ENCODE measurements around the gene FKRP.

Gene FKRP

DNA sequence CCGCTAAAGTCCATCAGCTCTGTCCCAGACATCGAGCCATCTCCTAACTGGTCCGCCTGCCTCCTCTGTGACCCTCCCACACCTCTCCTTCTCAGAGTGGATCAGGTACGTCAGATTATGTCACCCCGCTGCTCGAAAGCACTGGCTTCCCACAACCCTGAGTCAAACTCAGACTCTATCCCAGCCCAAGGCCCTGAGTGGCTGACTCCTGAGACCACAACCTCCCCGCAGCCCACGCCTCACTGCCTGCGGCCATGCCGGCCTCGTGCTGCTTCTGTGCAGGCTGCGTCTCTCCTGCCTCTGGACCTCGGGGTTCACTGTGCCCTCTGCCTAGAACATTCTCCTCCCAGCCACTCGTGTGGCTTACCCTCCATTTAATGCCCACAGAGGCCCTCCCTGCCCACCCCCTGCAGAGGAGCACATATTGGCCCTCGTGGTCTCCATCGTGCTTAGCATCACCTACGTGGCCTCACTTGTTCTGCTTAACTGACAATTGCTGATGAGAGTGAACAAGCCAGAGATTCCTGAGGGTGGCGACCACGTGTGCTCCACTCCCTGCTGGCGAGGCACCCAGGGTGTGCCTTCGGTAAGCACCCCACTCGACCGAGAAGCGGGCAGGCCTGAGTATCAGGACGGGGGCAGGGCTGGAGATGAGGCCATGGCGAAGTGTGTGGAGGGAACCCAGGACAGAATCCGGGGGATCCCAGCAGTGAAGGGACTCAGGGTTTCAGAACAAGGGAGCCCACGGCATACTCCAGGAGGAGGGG lies 13.5 kb upstream of the FKRP start:
- Histone ChIP-seq H3K27ac (ENCODE audit: low read depth, low read length) (no peak overlapping the region), H3K9me3 (ENCODE audit: control insufficient read depth, insufficient read depth, low read length) (no peaks in the 10 kb centered on the region), H4K20me1 (ENCODE audit: control insufficient read depth, insufficient read depth, low read depth, low read length) (peaks cover 10% of the 10 kb centered on the region; the same call in 1 of the 2 replicates), H3K4me1 (ENCODE audit: control insufficient read depth, low read length) (peaks cover 5% of the 10 kb centered on the region; the same call in 1 of the 2 replicates), H3K4me2 (ENCODE audit: low read length) (no peak overlapping the region), H3K4me3 (ENCODE audit: low read length) (no peak overlapping the region), H3F3A (ENCODE audit: control insufficient read depth, insufficient read depth) (no peaks in the 10 kb centered on the region), H3K27me3 (ENCODE audit: control insufficient read depth, low read length) (no peaks in the 10 kb centered on the region), H3K36me3 (ENCODE audit: control insufficient read depth, low read length) (peaks cover 76% of the 10 kb centered on the region), H3K79me2 (ENCODE audit: control insufficient read depth, low read length) (peaks cover 48% of the 10 kb centered on the region), H3K9me2 (replicated peaks; ENCODE audit: control insufficient read depth, low read length) (no peaks in the 10 kb centered on the region)
- TF ChIP-seq EZH2phosphoT487 (IDR thresholded peaks at IDR 0.05; ENCODE audit: borderline replicate concordance, low read length): no peak
- TF ChIP-seq, protein P1, sequence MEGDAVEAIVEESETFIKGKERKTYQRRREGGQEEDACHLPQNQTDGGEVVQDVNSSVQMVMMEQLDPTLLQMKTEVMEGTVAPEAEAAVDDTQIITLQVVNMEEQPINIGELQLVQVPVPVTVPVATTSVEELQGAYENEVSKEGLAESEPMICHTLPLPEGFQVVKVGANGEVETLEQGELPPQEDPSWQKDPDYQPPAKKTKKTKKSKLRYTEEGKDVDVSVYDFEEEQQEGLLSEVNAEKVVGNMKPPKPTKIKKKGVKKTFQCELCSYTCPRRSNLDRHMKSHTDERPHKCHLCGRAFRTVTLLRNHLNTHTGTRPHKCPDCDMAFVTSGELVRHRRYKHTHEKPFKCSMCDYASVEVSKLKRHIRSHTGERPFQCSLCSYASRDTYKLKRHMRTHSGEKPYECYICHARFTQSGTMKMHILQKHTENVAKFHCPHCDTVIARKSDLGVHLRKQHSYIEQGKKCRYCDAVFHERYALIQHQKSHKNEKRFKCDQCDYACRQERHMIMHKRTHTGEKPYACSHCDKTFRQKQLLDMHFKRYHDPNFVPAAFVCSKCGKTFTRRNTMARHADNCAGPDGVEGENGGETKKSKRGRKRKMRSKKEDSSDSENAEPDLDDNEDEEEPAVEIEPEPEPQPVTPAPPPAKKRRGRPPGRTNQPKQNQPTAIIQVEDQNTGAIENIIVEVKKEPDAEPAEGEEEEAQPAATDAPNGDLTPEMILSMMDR (IDR thresholded peaks at IDR 0.05; ENCODE audit: low read depth, low read length, poor library complexity, severe bottlenecking): no peak

DNA sequence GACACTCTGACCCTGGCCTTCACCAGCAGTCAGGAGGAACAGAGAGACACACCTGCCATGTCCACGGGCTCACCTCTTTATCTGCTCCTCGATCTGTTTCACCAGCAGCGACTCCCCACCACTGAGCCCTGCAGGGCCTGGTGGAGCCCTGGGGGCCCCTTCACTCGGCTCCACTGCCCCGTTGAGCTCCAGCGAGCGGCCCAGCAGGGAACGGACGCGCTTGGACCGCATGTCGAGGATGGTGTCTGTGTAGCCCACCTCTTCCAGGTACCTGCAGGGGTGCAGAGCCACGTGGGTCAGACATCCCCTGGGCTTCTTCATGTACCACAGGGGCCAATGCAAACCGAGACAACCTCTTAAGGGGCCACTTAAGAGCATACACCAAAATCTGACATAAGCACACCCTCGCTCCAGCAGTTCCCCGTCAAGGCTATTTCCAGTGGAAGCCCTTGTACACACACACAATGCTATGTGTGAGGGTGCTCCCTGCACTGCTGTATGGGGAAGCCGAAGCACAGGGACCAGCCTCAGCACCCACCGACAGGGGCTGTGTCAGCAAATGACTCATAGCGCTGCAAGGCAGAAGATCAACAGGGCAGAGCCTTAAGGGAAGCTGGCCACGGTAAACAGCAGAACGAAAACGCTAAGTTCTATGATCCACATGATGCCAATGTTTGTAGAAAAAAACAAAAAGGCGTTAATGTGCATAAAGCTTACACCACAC lies 12.7 kb upstream of the FKRP start:
- H3K4me3 ChIP-seq (ENCODE audit: low read length): no peak overlapping the region
- H4K20me1 ChIP-seq (ENCODE audit: control insufficient read depth, insufficient read depth, low read depth, low read length): peaks cover 9% of the 10 kb centered on the region; the same call in 1 of the 2 replicates
- H3F3A ChIP-seq (ENCODE audit: control insufficient read depth, insufficient read depth): no peaks in the 10 kb centered on the region
- TF ChIP-seq EZH2phosphoT487 (IDR thresholded peaks at IDR 0.05; ENCODE audit: borderline replicate concordance, low read length): no peak
- TF ChIP-seq, protein P1 (IDR thresholded peaks at IDR 0.05; ENCODE audit: low read depth, low read length, poor library complexity, severe bottlenecking): no peak
- H3K79me2 ChIP-seq (ENCODE audit: control insufficient read depth, low read length): peaks cover 48% of the 10 kb centered on the region
- peaks cover 5% of the 10 kb centered on the region; the same call in 1 of the 2 replicates for H3K4me1 ChIP-seq (ENCODE audit: control insufficient read depth, low read length)
- no peak overlapping the region for H3K27ac ChIP-seq (ENCODE audit: low read depth, low read length)
- peaks cover 75% of the 10 kb centered on the region for H3K36me3 ChIP-seq (ENCODE audit: control insufficient read depth, low read length)
- H3K4me2 ChIP-seq (ENCODE audit: low read length): no peak overlapping the region
- H3K9me2 ChIP-seq (replicated peaks; ENCODE audit: control insufficient read depth, low read length): no peaks in the 10 kb centered on the region
- H3K27me3 ChIP-seq (ENCODE audit: control insufficient read depth, low read length): no peaks in the 10 kb centered on the region
- H3K9me3 ChIP-seq (ENCODE audit: control insufficient read depth, insufficient read depth, low read length): no peaks in the 10 kb centered on the region

GRCh38 chr19:46733690-46734292 lies 12.1 kb upstream of the FKRP start:
- H3K9me2 ChIP-seq (replicated peaks; ENCODE audit: control insufficient read depth, low read length): no peaks in the 10 kb centered on the region
- no peak overlapping the region for H3K4me3 ChIP-seq (ENCODE audit: low read length)
- no peaks in the 10 kb centered on the region for H3K9me3 ChIP-seq (ENCODE audit: control insufficient read depth, insufficient read depth, low read length)
- H3F3A ChIP-seq (ENCODE audit: control insufficient read depth, insufficient read depth): no peaks in the 10 kb centered on the region
- no peaks in the 10 kb centered on the region; the same call in 1 of the 2 replicates for H3K4me1 ChIP-seq (ENCODE audit: control insufficient read depth, low read length)
- TF ChIP-seq, protein P1 (IDR thresholded peaks at IDR 0.05; ENCODE audit: low read depth, low read length, poor library complexity, severe bottlenecking): no peak
- TF ChIP-seq EZH2phosphoT487 (IDR thresholded peaks at IDR 0.05; ENCODE audit: borderline replicate concordance, low read length): no peak
- H3K4me2 ChIP-seq (ENCODE audit: low read length): no peak overlapping the region
- peaks cover 49% of the 10 kb centered on the region for H3K79me2 ChIP-seq (ENCODE audit: control insufficient read depth, low read length)
- no peak overlapping the region for H3K27ac ChIP-seq (ENCODE audit: low read depth, low read length)
- H4K20me1 ChIP-seq (ENCODE audit: control insufficient read depth, insufficient read depth, low read depth, low read length): peaks cover 5% of the 10 kb centered on the region; the same call in 1 of the 2 replicates
- peaks cover 76% of the 10 kb centered on the region for H3K36me3 ChIP-seq (ENCODE audit: control insufficient read depth, low read length)
- H3K27me3 ChIP-seq (ENCODE audit: control insufficient read depth, low read length): no peaks in the 10 kb centered on the region
